GM21526 (cell line): Measurements from ENCODE around the gene PTPRG.
"Not testable (repeated sequence)": the region's sequence is repeated elsewhere in the genome, so short reads cannot be mapped to it uniquely, and the experiment has no call there.

Experiments used
- ATAC-seq: cut with Tn5 transposase; IDR thresholded peaks from one replicate; pipeline ENCODE4 v1.9.1; 2021; ENCODE audit warnings: moderate library complexity; ENCODE audit not compliant: unreplicated experiment, low FRiP score

PTPRG gene

GRCh38 chr3:61679026-61679425 lies 117.7 kb downstream of the PTPRG start:
- ATAC-seq = no peak

GRCh38 chr3:61680617-61681016 lies 119.2 kb downstream of the PTPRG start:
- ATAC-seq = no peak

- no peak for ATAC-seq
These were observed 120.3 kb downstream of the PTPRG start for GRCh38 chr3:61681636-61682035.

- ATAC-seq = no peak
These were observed 121.5 kb downstream of the PTPRG start for GRCh38 chr3:61682671-61683548.

- no peak for ATAC-seq
These were observed 122.3 kb downstream of the PTPRG start for GRCh38 chr3:61683549-61684236.

GRCh38 chr3:61684386-61684785 lies 123.0 kb downstream of the PTPRG start:
- ATAC-seq = no peak

GRCh38 chr3:61685755-61686154 lies 124.4 kb downstream of the PTPRG start:
- ATAC-seq = no peak

GRCh38 chr3:61686228-61686648 lies 124.9 kb downstream of the PTPRG start:
- ATAC-seq = no peak

GRCh38 chr3:61687206-61687605 lies 125.8 kb downstream of the PTPRG start:
- ATAC-seq = no peak

GRCh38 chr3:61687663-61688306 lies 126.4 kb downstream of the PTPRG start:
- ATAC-seq = no peak

- no peak for ATAC-seq
These were observed 127.1 kb downstream of the PTPRG start for GRCh38 chr3:61688307-61688984.

- ATAC-seq = no peak
These were observed 128.6 kb downstream of the PTPRG start for GRCh38 chr3:61690016-61690415.

GRCh38 chr3:61691466-61691865 lies 130.1 kb downstream of the PTPRG start:
- no peak for ATAC-seq

- no peak for ATAC-seq
These were observed 135.9 kb downstream of the PTPRG start for GRCh38 chr3:61697301-61697700.

- ATAC-seq = not testable (repeated sequence)
These were observed 137.1 kb downstream of the PTPRG start for GRCh38 chr3:61698278-61699072.

GRCh38 chr3:61699622-61700021 lies 138.3 kb downstream of the PTPRG start:
- no peak for ATAC-seq

- no peak for ATAC-seq
These were observed 139.6 kb downstream of the PTPRG start for GRCh38 chr3:61701011-61701410.

- no peak for ATAC-seq
These were observed 141.1 kb downstream of the PTPRG start for GRCh38 chr3:61702453-61702852.

- ATAC-seq = no peak
These were observed 143.4 kb downstream of the PTPRG start for GRCh38 chr3:61704807-61705206.

GRCh38 chr3:61707492-61707891 lies 146.1 kb downstream of the PTPRG start:
- ATAC-seq = no peak
